Stimulated activated CD8-positive, alpha-beta memory T cell treated with anti-CD3 and anti-CD28 coated beads, Interleukin-12 subunit alpha, Interleukin-12 subunit beta, amount 100 ng/mL, for 1 hour (primary cell): ENCODE measurements around the gene RNF38.
A peak's percentile ranks its signal among the peaks of the same experiment; 100 is the strongest.
"Not testable (repeated sequence)": the region's sequence is repeated elsewhere in the genome, so short reads cannot be mapped to it uniquely, and the experiment has no call there.

Experiments
- DNase-seq: peaks from one replicate; pipeline ENCODE4 v3.0.0-alpha.2; 2020; ENCODE audit warnings: low read depth

RNF38 gene

GRCh38 chr9:36332006-36332405, 68.1 kb downstream of the RNF38 start:
- no peak for DNase-seq

DNA sequence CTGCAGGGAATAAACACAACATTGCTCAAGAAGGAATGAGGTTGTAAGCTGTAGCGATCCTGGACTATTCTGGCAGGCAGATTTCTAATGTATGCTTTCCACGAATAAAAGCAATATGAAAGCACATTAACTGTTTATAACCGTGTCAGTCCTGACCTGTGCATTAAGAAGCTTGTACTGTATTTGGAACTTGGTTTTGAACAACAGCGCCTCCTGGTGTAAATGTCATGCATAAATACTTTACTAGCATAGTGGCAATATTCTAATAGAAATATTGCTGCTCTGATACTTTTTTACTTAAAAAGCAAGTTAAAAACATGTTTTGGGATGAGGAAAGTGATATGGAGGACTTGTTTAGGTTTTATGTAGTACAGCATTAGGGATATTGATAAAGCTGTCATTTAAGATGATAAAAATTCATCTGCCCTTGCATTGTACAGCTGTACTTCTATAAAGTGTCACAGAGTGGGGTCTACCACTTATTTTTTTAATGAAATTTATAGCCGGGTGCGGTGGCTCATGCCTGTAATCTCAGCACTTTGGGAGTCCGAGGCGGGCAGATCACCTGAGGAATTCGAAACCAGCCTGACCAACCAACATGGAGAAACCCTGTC, 71.2 kb downstream of the RNF38 start:
- DNase-seq = peak; percentile 11

GRCh38 chr9:36325081-36325828, 74.8 kb downstream of the RNF38 start:
- no peak for DNase-seq

GRCh38 chr9:36323926-36324325, 76.1 kb downstream of the RNF38 start:
- no peak for DNase-seq

DNA sequence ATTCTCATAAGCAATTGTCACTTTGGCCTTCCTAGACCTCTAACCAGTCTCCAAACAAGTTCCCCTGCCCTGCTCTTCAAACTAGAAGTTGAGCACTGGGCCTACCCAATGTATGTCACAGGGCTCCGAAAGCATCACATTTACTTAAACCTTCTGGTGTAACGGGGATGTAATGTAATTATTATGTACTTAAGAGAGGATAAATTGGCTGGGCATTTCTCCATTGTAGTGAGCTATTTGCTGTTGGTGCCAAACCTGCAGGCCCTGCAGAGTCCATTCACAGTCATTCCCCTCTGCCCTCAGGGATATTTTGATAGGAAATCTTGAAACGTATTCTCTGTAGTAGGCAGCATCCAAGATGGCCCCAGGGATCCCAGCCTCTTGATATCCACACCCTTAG, 77.6 kb downstream of the RNF38 start:
- no peak for DNase-seq

DNA sequence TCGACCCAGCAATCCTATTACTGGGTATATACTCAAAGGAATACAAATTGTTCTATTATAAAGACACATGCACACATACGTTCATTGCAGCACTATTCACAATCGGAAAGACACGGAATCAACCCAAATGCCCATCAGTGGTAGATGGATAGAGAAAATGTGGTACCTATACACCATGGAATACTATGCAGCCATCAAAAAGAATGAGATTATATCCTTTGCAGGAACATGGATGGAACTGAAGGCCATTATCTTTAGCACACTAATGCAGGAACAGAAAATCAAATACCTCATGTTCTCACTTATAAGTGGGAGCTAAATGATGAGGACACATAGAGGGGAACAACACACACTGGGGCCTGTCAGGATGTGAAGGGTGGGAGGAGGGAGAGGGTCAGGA, 78.2 kb downstream of the RNF38 start:
- DNase-seq = not testable (repeated sequence)

- no peak for DNase-seq
Measured at GRCh38 chr9:36320466-36320865, 79.6 kb downstream of the RNF38 start.

- no peak for DNase-seq
Measured at GRCh38 chr9:36319806-36320205, 80.3 kb downstream of the RNF38 start.

GRCh38 chr9:36319183-36319582, 80.9 kb downstream of the RNF38 start:
- no peak for DNase-seq

DNA sequence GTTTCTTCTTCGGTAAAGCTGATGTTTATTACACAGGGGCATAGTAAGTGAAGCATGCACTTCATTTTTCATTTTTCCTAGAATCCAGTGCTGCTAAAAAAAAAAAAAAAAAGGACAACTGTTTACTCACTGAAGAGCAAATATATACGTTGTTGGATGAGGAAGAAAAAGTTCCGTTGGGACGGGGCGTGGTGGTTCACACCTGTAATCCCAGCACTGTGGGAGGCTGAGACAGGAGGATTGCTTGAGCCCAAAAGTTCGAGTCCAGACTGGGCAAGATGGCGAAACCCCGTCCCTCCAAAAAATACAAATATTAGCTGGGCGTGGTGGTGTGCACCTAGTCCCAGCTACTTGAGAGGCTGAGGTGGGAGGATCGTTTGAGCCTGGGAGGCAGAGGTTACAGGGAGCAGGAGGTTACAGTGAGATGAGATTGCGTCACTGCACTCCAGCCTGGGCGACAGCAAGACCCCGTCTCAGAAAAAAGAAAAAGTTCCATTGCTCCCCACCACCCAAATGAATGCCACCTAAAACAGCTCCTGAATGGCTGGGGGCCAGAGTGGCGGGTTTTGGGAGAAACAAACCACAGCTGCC, 81.8 kb downstream of the RNF38 start:
- DNase-seq = no peak

DNA sequence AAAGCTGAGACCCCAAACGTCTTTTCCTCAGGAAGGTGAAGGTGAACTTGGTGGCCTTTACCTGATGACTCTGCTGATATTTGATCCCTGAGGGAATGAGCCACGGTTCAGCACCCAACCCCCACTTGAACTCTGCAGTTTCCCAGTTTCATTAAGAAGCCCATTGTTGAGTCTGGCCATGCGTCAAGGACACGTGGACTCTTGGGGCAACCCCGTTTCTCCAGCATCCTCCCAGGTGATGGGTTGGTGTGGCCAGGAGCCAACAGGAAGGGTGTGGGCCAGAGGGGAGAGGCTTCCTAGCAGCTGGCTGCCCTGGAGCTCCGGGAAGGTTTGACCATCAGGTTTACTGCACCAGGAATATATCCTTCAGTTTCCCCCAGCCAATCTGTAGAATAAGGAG, 82.3 kb downstream of the RNF38 start:
- DNase-seq = no peak

DNA sequence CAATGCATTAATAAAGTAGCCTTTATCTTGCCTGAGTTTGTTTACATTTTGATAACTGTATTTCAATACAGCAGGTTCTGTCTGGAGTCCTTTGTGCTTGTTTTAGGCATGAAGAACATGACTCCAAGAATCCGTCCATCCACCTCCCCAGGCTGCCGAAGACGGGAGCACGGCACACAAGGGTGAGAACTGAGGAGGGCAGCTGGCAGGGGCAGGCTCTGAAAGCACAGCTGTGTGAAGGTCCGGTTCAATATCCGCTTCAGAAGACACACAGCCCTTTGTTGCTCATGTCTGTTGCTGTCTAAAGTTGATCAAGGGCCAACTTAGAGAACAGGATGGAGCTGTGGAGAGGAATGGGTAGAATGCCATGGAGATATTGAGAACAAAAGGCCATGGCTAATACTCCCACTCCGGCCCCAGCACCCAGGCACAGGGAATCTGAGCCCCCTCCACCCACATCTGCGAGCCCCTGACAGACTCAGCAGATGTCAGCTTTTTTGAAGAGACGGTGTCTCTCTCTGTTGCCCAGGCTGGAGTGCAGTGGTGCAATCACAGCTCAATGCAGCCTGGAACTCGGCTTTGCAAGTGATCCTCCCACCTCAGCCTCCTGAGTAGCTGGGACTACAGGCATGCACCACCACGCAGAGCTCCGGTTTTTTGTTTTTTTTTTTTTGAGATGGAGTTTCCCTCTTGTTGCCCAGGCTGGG, 83.3 kb downstream of the RNF38 start:
- no peak for DNase-seq

GRCh38 chr9:36316049-36316448, 84.0 kb downstream of the RNF38 start:
- DNase-seq = no peak

GRCh38 chr9:36315283-36315682, 84.8 kb downstream of the RNF38 start:
- no peak for DNase-seq

DNA sequence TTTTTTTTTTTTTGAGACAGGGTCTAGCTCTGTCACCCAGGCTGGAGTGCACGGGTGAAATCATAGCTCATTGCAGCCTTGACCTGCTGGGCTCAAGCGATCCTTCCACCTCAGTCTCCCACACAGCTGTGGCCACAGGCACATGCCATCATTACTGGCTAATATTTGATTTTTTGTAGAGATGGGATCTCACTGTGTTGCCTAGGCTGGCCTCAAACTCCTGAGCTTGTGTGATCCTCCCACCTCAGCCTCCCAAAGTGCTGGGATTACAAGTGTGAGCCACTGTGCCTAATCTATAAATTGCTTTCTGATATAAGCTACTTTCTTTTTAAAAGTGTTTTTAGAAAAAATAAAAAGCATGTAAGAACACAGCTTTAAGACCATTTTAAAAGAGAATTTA, 85.3 kb downstream of the RNF38 start:
- DNase-seq = no peak

GRCh38 chr9:36306471-36307306, 93.4 kb downstream of the RNF38 start:
- DNase-seq = no peak

GRCh38 chr9:36304366-36304765, 95.7 kb downstream of the RNF38 start:
- DNase-seq = not testable (repeated sequence)

GRCh38 chr9:36301227-36301626, 98.8 kb downstream of the RNF38 start:
- DNase-seq = no peak

DNA sequence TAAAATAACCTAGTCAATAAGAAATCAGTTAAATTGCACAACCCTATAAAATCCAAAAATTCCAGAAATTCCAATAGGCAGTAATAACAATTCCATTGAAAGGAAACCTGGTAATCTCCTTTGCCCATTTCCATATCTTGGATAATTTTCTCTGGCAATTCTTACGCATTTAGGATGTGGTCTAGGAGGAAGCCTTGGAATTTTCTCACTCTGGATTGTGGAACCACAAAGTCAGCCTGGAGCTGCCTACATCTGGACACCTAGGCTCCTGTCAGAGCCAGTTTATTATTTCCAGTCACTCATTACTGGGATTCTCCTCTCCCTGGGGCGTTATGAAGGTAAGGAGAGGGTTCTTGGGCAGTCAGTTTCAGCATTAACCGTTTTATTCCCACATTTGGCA, 101.5 kb downstream of the RNF38 start:
- no peak for DNase-seq

GRCh38 chr9:36297798-36298197, 102.3 kb downstream of the RNF38 start:
- DNase-seq = no peak

GRCh38 chr9:36294996-36295395, 105.1 kb downstream of the RNF38 start:
- DNase-seq = not testable (repeated sequence)

DNA sequence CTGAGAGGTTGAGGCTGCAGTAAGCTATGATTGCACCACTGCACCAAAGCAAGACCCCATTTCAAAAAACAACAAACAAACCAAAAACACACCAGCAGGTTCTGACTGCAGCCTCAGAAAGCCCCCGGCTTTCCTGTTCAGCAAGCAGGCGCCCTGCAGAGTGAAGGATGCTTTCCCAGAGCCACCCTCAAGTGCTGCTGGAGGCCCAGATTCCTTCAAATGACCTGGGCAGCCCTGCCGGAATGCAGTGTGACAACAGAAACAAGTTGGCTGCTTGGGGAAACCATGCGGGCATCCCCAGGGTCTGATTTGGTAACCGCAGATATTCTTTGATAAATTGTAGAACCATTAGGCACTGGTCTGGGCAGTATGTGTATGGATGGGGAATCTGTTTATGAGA, 106.2 kb downstream of the RNF38 start:
- no peak for DNase-seq
